Suprapubic skin (tissue), 4 donors: ENCODE data around the gene SERINC2. TPM values are rescaled to one million over a fixed set of nuclear protein-coding genes. Genes with fewer than 3 reads are reported as not detected.
"Not testable (repeated sequence)": the region's sequence is repeated elsewhere in the genome, so short reads cannot be mapped to it uniquely, and the experiment has no call there.

Source experiments
- DNase-seq, 2 donors: peaks; one replicate each; pipeline ENCODE4 v3.0.0-alpha.2; 2019; ENCODE audit warnings: low spot score in 2 of 2
- H3K27ac ChIP-seq: fragments of 200-600 bp; sonication (generic); one replicate; pipeline ENCODE4 v1.5.1; 2019
- H3K27me3 ChIP-seq: fragments of 200-600 bp; sonication (generic); one replicate; pipeline ENCODE4 v1.5.1; 2019
- H3K36me3 ChIP-seq: fragments of 200-600 bp; sonication (generic); one replicate; pipeline ENCODE4 v1.5.1; 2019
- H3K4me1 ChIP-seq: fragments of 200-600 bp; sonication (generic); one replicate; pipeline ENCODE4 v1.5.1; 2019
- H3K4me3 ChIP-seq: fragments of 200-600 bp; sonication (generic); one replicate; pipeline ENCODE4 v1.5.1; 2019; ENCODE audit warnings: mild to moderate bottlenecking
- H3K9me3 ChIP-seq: fragments of 200-600 bp; sonication (generic); one replicate; pipeline ENCODE4 v1.5.1; 2019
- CTCF ChIP-seq, 2 donors: fragments of 200-600 bp in 1 of 2; fragments of 450-650 bp in 1 of 2; sonication (generic) in 1 of 2; IDR thresholded peaks; one replicate each; pipeline ENCODE4 v1.5.1; 2016 to 2019; ENCODE audit warnings: antibody characterized with exemption in 2 of 2, mild to moderate bottlenecking in 1 of 2, moderate library complexity in 1 of 2
- EP300 ChIP-seq: sonication (generic); formaldehyde crosslinking; IDR thresholded peaks from one replicate; pipeline ENCODE4 v1.6.1; 2017; ENCODE audit warnings: antibody characterized with exemption
- POLR2A ChIP-seq, 2 donors: fragments of 450-650 bp; IDR thresholded peaks; one replicate each; pipeline ENCODE4 v1.6.1; 2017; ENCODE audit warnings: antibody characterized with exemption in 2 of 2, mild to moderate bottlenecking in 2 of 2, moderate library complexity in 2 of 2
- POLR2AphosphoS5 ChIP-seq, 3 donors: sonication (generic); formaldehyde crosslinking; IDR thresholded peaks; one replicate each; pipeline ENCODE4 v1.6.1; 2017; ENCODE audit warnings: antibody characterized with exemption in 3 of 3
- WGBS: methylation state at CpG from one replicate; pipeline ENCODE4 v1.1.5; 2018; 5-methylcytosine and 5-hydroxymethylcytosine counted together
- total RNA-seq, 4 donors: library from RNA; depleted of rRNA; stranded (reverse); fragments of >200 nt; gene quantifications; one replicate each; pipeline ENCODE4 v1.1.0, GENCODE V29; 2016

Gene SERINC2
- total RNA-seq, 4 donors from 2014 or later, result 52.9 to 95.6 (median 68.3) TPM

- TF ChIP-seq EP300, result no peak
- TF ChIP-seq CTCF (IDR thresholded peaks at IDR 0.05), result no peak
- TF ChIP-seq POLR2A (IDR thresholded peaks at IDR 0.05), result no peak
- no peak for TF ChIP-seq POLR2AphosphoS5 (IDR thresholded peaks at IDR 0.05)
- Histone ChIP-seq H3K36me3 (no peaks in the 10 kb centered on the region), H3K4me3 (no peak overlapping the region), H3K27me3 (peaks cover 7% of the 10 kb centered on the region), H3K9me3 (peaks cover 10% of the 10 kb centered on the region), H3K27ac (no peak overlapping the region), H3K4me1 (no peaks in the 10 kb centered on the region)
- 91% methylated on average over 11 of the region's 11 CpGs for WGBS
- no peak for DNase-seq
Observed at GRCh38 chr1:31470794-31471315, 57.8 kb downstream of the SERINC2 start.

GRCh38 chr1:31471452-31472313 is 58.7 kb downstream of the SERINC2 start:
- H3K27ac ChIP-seq, result not testable (repeated sequence)
- WGBS, result 83% methylated on average over 7 of the region's 8 CpGs

GRCh38 chr1:31472314-31472651 is 59.3 kb downstream of the SERINC2 start:
- WGBS, result 80% methylated on average over 4 of the region's 4 CpGs
- not testable (repeated sequence) for H3K27ac ChIP-seq

More at GRCh38 chr1:31471452-31472313, 58.7 kb downstream of the SERINC2 start:
- H3K4me3 ChIP-seq, DNase-seq, H3K4me1 ChIP-seq, H3K27me3 ChIP-seq, H3K9me3 ChIP-seq, H3K36me3 ChIP-seq: not testable (repeated sequence)

GRCh38 chr1:31472673-31473072 is 59.7 kb downstream of the SERINC2 start:
- not testable (repeated sequence) for H3K27me3 ChIP-seq, H3K4me3 ChIP-seq, DNase-seq, H3K9me3 ChIP-seq, H3K4me1 ChIP-seq, H3K36me3 ChIP-seq, H3K27ac ChIP-seq
- WGBS, result 91% methylated on average over 1 of the region's 1 CpG

More at GRCh38 chr1:31472314-31472651, 59.3 kb downstream of the SERINC2 start:
- H3K4me3 ChIP-seq, H3K4me1 ChIP-seq, DNase-seq, H3K27me3 ChIP-seq, H3K36me3 ChIP-seq, H3K9me3 ChIP-seq: not testable (repeated sequence)

GRCh38 chr1:31473508-31473907 is 60.5 kb downstream of the SERINC2 start:
- not testable (repeated sequence) for H3K9me3 ChIP-seq, H3K36me3 ChIP-seq, DNase-seq, H3K4me3 ChIP-seq, H3K27ac ChIP-seq, H3K27me3 ChIP-seq, H3K4me1 ChIP-seq

GRCh38 chr1:31474567-31474966 is 61.6 kb downstream of the SERINC2 start:
- H3K27me3 ChIP-seq, DNase-seq, H3K4me3 ChIP-seq, H3K27ac ChIP-seq, H3K4me1 ChIP-seq, H3K9me3 ChIP-seq, H3K36me3 ChIP-seq: not testable (repeated sequence)
- WGBS, result 85% methylated on average over 7 of the region's 7 CpGs

GRCh38 chr1:31476891-31477846 is 64.2 kb downstream of the SERINC2 start:
- Histone ChIP-seq H3K9me3 (no peaks in the 10 kb centered on the region), H3K27ac (no peak overlapping the region), H3K4me1 (no peaks in the 10 kb centered on the region), H3K27me3 (no peaks in the 10 kb centered on the region), H3K4me3 (no peak overlapping the region), H3K36me3 (no peaks in the 10 kb centered on the region)
- TF ChIP-seq EP300 (no peak), POLR2A (IDR thresholded peaks at IDR 0.05) (no peak), CTCF (IDR thresholded peaks at IDR 0.05) (no peak), POLR2AphosphoS5 (IDR thresholded peaks at IDR 0.05) (no peak)
- 66% methylated on average over 10 of the region's 10 CpGs for WGBS
- DNase-seq, result no peak
